GM18861 (cell line): ENCODE data around the gene SPTLC2.
A peak's percentile ranks its signal among the peaks of the same experiment; 100 is the strongest.

ENCODE experiments used
- ATAC-seq: cut with Tn5 transposase; IDR thresholded peaks from one replicate; pipeline ENCODE4 v1.9.1; 2021; ENCODE audit not compliant: unreplicated experiment

Gene SPTLC2

DNA sequence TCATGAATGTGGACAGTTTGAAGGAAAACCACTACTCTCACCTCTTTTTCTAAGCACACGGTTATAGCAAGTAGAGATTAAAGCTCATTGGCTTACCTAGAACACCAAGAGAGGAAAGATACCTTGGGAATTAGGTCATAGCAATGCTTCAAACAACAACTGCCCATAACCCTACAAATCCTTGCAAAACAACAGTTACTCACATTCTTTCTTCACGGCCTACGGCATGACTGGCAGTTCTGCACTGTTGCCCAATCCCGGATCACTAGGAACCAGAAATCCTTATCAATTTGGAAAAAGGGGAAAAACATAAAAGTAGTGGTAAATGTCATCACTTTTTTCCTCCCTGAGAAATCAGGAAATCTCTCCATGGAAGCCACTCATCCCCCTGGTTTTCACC lies 108.2 kb downstream of the SPTLC2 start:
- ATAC-seq: no peak

DNA sequence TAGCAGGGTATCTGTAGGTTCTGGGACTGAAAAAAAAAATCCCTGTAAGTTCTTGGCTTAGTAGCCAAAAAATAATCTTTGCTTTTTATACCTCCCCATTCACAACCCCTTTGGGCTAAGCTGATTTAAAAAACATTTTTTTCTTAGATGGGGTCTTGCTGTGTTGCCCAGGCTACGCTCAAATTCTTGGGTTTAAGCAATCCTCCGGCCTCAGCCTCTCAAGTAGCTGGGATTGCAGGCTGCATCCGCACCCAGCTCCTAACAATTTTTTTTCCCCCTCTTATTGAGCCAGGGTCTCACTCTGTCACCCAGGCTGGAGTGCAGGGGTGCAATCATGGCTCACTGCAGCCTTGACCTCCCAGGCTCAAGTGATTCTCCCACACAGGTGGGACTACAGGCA lies 108.7 kb downstream of the SPTLC2 start:
- no peak for ATAC-seq

GRCh38 chr14:77505031-77505430 lies 111.4 kb downstream of the SPTLC2 start:
- ATAC-seq: no peak

GRCh38 chr14:77503138-77503537 lies 113.3 kb downstream of the SPTLC2 start:
- no peak for ATAC-seq

- no peak for ATAC-seq
Measured at GRCh38 chr14:77502109-77502782, 114.2 kb downstream of the SPTLC2 start.

GRCh38 chr14:77498984-77499527 lies 117.4 kb downstream of the SPTLC2 start:
- no peak for ATAC-seq

DNA sequence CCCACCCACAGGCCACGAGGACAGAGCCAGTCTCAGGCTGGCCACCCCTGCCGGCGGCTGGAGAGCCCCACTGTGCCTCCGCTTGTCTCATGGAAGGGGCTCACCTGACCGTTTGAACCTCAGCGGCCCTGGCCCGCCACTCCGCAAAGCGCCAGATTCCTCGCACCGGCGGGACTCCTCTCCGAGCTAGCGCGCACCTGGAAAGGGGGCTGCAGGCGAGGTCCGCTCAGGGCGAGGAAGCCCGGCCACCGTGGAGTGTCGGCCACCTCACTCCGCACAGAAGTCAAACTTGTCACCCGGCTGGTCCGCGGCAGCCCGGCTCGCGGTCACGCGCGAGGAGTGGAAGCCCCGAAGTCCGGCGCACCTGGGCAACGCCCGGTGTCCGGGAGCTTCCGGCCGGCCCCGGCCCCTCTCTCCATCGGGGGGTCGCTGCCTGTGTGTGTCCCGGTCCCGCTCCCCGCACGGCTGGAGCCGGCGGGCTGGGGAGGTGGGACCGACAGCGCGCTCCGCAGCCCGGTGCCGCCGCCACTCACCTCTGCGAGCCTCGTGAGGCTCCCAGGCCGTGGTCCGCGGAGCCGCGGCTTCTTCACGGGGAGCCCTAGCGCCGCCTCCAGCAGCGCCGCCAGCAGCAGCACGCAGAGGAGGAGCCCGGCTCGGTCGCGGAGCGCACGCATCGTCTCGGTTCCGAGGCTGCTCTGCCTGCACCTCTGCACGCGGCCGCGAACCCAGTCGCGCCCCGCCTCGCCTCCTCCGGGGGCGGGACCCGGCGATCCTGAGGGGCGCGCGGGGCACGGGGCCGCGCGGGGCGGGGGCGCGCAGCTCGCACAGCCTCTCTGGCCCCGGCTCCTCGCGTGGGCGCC lies 118.1 kb downstream of the SPTLC2 start, which contains the start of gene ISM2:
Gene ISM2 (minus strand): TSS at position 697 of the 860 bp plus-strand sequence. CDS start 23 bp downstream, at position 674.
- peak; percentile 53 for ATAC-seq

GRCh38 chr14:77495334-77495733 lies 121.1 kb downstream of the SPTLC2 start:
- no peak for ATAC-seq

- no peak for ATAC-seq
Measured at GRCh38 chr14:77491056-77491455, 125.4 kb downstream of the SPTLC2 start.

DNA sequence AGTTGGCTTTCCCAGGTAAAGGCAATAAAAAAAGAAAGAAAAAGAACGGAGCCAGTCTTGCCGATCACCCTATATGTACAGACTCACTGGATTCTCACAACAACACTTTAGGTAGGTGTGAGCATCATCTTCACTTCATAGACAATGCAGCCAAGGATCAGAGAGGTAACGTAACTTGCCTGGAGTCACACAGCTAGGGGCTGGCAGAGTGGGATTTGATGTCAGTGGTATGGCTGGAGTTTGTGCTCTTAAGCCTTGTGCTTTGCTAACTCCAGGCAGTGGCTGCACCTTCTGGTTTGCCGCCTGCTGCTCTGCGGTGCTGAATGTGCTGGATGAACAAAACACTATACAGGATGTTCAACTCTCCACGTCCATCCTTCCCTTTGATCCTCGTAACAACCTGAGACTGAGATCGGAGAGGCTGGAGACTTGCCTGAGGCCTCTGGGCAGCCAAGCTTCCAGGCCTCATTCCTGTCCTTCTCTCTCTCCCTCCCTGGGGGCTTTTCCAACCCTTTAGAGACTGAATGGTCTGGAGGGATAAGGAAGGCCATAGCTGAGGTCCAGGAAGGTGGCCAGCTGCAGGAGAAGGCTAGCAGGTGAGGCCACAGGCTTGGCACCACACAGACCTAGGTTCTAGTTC lies 126.0 kb downstream of the SPTLC2 start:
- no peak for ATAC-seq

GRCh38 chr14:77489041-77489440 lies 127.4 kb downstream of the SPTLC2 start:
- no peak for ATAC-seq

- ATAC-seq: no peak
Measured at GRCh38 chr14:77488558-77488957, 127.9 kb downstream of the SPTLC2 start.

DNA sequence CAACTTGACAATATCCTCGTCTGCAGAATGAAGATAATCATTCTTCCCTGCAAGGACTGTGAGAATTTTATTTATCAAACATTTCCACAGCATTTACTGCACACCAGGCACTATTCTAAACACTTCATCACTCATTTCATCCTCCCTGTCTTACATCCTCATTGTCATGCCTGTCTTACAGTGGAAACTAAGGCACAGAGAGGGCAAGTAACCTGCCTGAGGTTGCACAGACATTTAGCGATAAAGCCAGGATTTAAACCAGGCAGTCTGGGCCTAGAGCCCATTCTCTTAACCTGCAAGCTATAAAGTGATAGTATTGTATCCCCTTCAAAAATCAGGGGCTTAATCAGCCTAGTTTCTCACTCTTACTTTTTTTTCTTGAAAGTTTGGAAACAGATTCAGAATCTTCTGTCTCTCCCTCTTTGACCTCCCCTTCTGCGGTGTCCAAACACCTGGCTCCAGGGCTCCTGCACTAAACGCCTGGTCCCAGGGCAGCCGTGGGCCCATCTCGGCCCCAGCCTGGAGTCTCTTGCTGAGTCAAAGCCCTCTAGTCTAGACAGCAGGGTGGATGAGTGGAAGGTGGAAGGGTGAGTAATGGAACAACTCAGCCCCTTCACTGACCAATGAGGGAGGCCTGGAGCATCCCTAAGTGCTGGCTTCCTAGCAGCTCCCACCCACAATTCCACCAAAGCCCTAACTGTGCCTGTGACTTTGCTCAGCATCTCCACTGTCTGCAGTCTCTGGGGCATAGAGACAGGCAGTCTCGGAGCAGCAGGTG lies 130.3 kb downstream of the SPTLC2 start:
- ATAC-seq: no peak

GRCh38 chr14:77485256-77485655 lies 131.2 kb downstream of the SPTLC2 start:
- no peak for ATAC-seq

- no peak for ATAC-seq
Measured at GRCh38 chr14:77482422-77482821, 134.0 kb downstream of the SPTLC2 start.

- ATAC-seq: peak; percentile 96
Measured at GRCh38 chr14:77478796-77479195, 137.6 kb downstream of the SPTLC2 start.

GRCh38 chr14:77478029-77478428 lies 138.4 kb downstream of the SPTLC2 start:
- ATAC-seq: no peak

DNA sequence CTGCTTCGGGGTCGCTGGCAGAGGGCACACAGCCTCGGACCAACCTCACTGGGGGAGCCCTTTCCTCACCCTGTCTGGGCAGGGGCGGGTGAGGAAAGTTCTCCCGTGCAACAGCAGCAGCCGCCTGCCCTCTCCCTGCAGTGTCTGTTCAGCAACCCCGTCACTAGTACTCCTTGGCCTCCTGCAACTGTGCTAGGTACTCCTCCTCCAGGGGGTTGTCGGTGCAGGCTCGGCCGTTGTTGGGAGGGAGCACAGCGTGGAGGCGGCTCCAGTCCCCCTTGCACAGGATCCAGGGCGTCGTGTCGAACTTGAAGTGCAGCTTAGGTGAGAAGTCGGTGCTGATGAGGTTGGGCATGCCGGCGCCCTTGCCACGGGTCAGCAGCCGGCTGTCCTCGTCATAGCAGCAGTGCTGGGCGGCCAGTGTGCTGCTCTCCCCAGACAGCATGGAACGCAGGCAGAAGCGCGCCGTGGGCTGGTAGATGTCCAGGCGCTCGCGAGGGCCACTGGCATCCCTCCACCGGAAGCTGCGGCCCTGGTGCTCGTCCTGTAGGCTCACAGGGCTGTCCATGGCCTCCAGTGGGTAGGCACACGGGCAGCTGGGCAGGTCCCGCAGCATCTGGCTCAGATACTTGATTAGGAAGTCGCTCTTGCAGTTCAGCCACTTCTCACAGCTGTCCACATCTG lies 140.9 kb downstream of the SPTLC2 start:
- no peak for ATAC-seq

GRCh38 chr14:77474479-77475177 lies 141.8 kb downstream of the SPTLC2 start:
- ATAC-seq: no peak

GRCh38 chr14:77473921-77474320 lies 142.5 kb downstream of the SPTLC2 start:
- no peak for ATAC-seq
